ENCODE data around the gene TNK2. TPM values are rescaled to one million over a fixed set of nuclear protein-coding genes. Genes with fewer than 3 reads are reported as not detected.

Gene TNK2
- total RNA-seq, 1 experiment from 2014 or later: 36.0 TPM

DNA sequence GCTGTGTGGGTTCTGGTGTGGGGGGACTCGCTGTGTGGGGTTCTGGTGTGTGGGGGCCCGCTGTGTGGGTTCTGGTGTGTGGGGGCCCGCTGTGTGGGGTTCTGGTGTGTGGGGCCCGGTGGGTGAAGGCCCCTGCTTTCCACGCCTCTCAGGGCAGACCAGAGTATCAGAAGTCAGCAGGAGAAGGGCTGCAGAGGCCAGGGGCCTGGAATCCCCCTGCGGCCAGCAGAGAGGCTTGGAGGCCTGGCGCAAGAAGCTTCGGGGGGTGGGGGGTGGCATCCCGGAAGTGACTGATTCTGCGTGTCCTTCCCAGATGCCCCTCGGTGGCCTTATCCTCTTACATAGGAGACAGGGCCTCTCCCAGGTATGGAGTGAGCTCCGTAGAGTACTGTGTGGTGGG lies 37.4 kb downstream of the TNK2 start:
- no peaks in the 10 kb centered on the region for H3K36me3 Mint-ChIP-seq (ENCODE audit: insufficient read depth, unreplicated experiment)
- H3K27ac Mint-ChIP-seq (ENCODE audit: unreplicated experiment): no peak overlapping the region
- intact Hi-C loops (cut with micrococcal nuclease; ENCODE audit: unreplicated experiment): no loop called here
- BruUV-seq (replicated peaks): no TSS peak
- Histone ChIP-seq H3K9me3 (no peaks in the 10 kb centered on the region), H3K4me3 (ENCODE audit: low read depth, low read length) (no peak overlapping the region), H3K4me1 (no peaks in the 10 kb centered on the region), H3K27me3 (replicated peaks; ENCODE audit: control insufficient read depth, insufficient read depth, low read length) (no peaks in the 10 kb centered on the region), H3K36me3 (ENCODE audit: control insufficient read depth, insufficient read depth, low read length) (peaks cover 2% of the 10 kb centered on the region; the same call in 1 of the 2 replicates)
- ChIA-PET CTCF (interaction anchor here (0.7 kb wide), 1 partner anchor 24 kb away, joined by 4 read pairs; no protein-coding TSS in a partner anchor), POLR2A (no interaction called here)
- TF ChIP-seq CTCF (IDR thresholded peaks at IDR 0.05; ENCODE audit: insufficient read depth in 1 of 2, low read depth in 1 of 2, low read length in 1 of 2, severe bottlenecking in 1 of 2, unreplicated experiment in 1 of 2): no peak
- DNase-seq: no peak
- no peaks in the 10 kb centered on the region for H3K9me3 Mint-ChIP-seq (ENCODE audit: unreplicated experiment)
- H3K4me1 Mint-ChIP-seq (ENCODE audit: low read depth, unreplicated experiment): no peaks in the 10 kb centered on the region
- no peak overlapping the region for H3K4me3 Mint-ChIP-seq (ENCODE audit: unreplicated experiment)
- H3K27me3 Mint-ChIP-seq (ENCODE audit: insufficient read depth, unreplicated experiment): no peaks in the 10 kb centered on the region

DNA sequence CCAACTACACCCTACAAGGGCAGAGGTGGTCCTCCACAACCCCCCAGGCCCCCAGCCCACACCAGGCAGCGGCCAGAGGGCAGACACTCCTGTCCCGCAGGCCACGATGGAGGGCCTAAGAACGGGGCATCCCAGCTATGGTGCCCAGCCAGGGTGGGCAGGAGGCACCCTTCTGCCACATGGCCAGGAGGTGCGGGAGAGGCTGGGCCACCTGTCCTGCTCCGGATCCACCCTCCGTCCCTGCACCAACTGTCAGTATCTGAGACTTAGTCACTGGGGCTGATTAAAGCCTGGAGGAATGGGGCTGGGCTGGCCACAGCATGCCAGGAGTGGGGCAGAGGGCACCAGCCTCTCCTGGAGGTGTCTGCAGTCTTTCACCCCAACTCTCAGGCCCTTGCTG lies 37.9 kb downstream of the TNK2 start:
- no peaks in the 10 kb centered on the region for H3K27me3 Mint-ChIP-seq (ENCODE audit: insufficient read depth, unreplicated experiment)
- H3K4me1 Mint-ChIP-seq (ENCODE audit: low read depth, unreplicated experiment): no peaks in the 10 kb centered on the region
- BruUV-seq (replicated peaks): no TSS peak
- ChIA-PET CTCF (interaction anchor here (0.6 kb wide), 1 partner anchor 22 kb away, joined by 3 read pairs; no protein-coding TSS in a partner anchor), POLR2A (no interaction called here)
- no peaks in the 10 kb centered on the region for H3K4me1 ChIP-seq
- DNase-seq: no peak
- peaks cover 2% of the 10 kb centered on the region; the same call in 1 of the 2 replicates for H3K36me3 ChIP-seq (ENCODE audit: control insufficient read depth, insufficient read depth, low read length)
- intact Hi-C loops (cut with micrococcal nuclease; ENCODE audit: unreplicated experiment): no loop called here
- H3K9me3 Mint-ChIP-seq (ENCODE audit: unreplicated experiment): no peaks in the 10 kb centered on the region
- no peak for TF ChIP-seq CTCF (IDR thresholded peaks at IDR 0.05; ENCODE audit: insufficient read depth in 1 of 2, low read depth in 1 of 2, low read length in 1 of 2, severe bottlenecking in 1 of 2, unreplicated experiment in 1 of 2)
- no peak overlapping the region for H3K27ac Mint-ChIP-seq (ENCODE audit: unreplicated experiment)
- H3K9me3 ChIP-seq: no peaks in the 10 kb centered on the region
- no peak overlapping the region for H3K4me3 Mint-ChIP-seq (ENCODE audit: unreplicated experiment)
- no peak overlapping the region for H3K4me3 ChIP-seq (ENCODE audit: low read depth, low read length)
- H3K36me3 Mint-ChIP-seq (ENCODE audit: insufficient read depth, unreplicated experiment): no peaks in the 10 kb centered on the region
- H3K27me3 ChIP-seq (replicated peaks; ENCODE audit: control insufficient read depth, insufficient read depth, low read length): no peaks in the 10 kb centered on the region

- intact Hi-C loops (cut with micrococcal nuclease; ENCODE audit: unreplicated experiment): no loop called here
- Histone ChIP-seq H3K27me3 (replicated peaks; ENCODE audit: control insufficient read depth, insufficient read depth, low read length) (no peaks in the 10 kb centered on the region), H3K4me1 (no peaks in the 10 kb centered on the region), H3K36me3 (ENCODE audit: control insufficient read depth, insufficient read depth, low read length) (peaks cover 2% of the 10 kb centered on the region; the same call in 1 of the 2 replicates), H3K9me3 (no peaks in the 10 kb centered on the region), H3K4me3 (ENCODE audit: low read depth, low read length) (no peak overlapping the region)
- TF ChIP-seq CTCF (IDR thresholded peaks at IDR 0.05; ENCODE audit: insufficient read depth in 1 of 2, low read depth in 1 of 2, low read length in 1 of 2, severe bottlenecking in 1 of 2, unreplicated experiment in 1 of 2): no peak
- no peak for DNase-seq
- POLR2A ChIA-PET: no interaction called here
- H3K36me3 Mint-ChIP-seq (ENCODE audit: insufficient read depth, unreplicated experiment): no peaks in the 10 kb centered on the region
- H3K27ac Mint-ChIP-seq (ENCODE audit: unreplicated experiment): no peak overlapping the region
- no peak overlapping the region for H3K4me3 Mint-ChIP-seq (ENCODE audit: unreplicated experiment)
- no peaks in the 10 kb centered on the region for H3K9me3 Mint-ChIP-seq (ENCODE audit: unreplicated experiment)
- CTCF ChIA-PET: interaction anchor here (1.2 kb wide), 1 partner anchor 25 kb away, joined by 3 read pairs; no protein-coding TSS in a partner anchor
- H3K4me1 Mint-ChIP-seq (ENCODE audit: low read depth, unreplicated experiment): no peaks in the 10 kb centered on the region
- H3K27me3 Mint-ChIP-seq (ENCODE audit: insufficient read depth, unreplicated experiment): no peaks in the 10 kb centered on the region
- no TSS peak for BruUV-seq (replicated peaks)
These were observed 38.8 kb downstream of the TNK2 start for GRCh38 chr3:195869413-195870001.

Data from Caco-2 (cell line).